HepG2 (cell line): ENCODE measurements around the gene DFFA. TPM values are rescaled to one million over a fixed set of nuclear protein-coding genes. Genes with fewer than 3 reads are reported as not detected.

ENCODE experiments used
- ATF5 ChIP-seq: sonication (generic); formaldehyde crosslinking; IDR thresholded peaks from 2 replicates; pipeline ENCODE4 v1.4.0; 2020; ENCODE audit warnings: mild to moderate bottlenecking, low read depth, missing genetic modification reagents
- ELF3 ChIP-seq: IDR thresholded peaks from 2 replicates; pipeline ENCODE4 v1.6.1; 2016; ENCODE audit warnings: missing genetic modification reagents, missing compliant biosample characterization
- FIP1L1 ChIP-seq: fragments of 200-400 bp; formaldehyde crosslinking; IDR thresholded peaks from 2 replicates; pipeline ENCODE4 v1.6.1; 2018; ENCODE audit warnings: low read depth, mild to moderate bottlenecking, low read length, moderate library complexity, borderline replicate concordance; ENCODE audit not compliant: insufficient read depth
- FOXO1 ChIP-seq: sonication (generic); formaldehyde crosslinking; IDR thresholded peaks from 2 replicates; pipeline ENCODE4 v1.4.0; 2020; ENCODE audit warnings: missing genetic modification reagents
- MAZ ChIP-seq, 2 experiments: sonication (generic) in 1 of 2; formaldehyde crosslinking in 1 of 2; IDR thresholded peaks; 2 replicates each; pipeline versions ENCODE4 v1.5.0 to v1.6.1; 2012 to 2020; ENCODE audit warnings: low read depth in 2 of 2, mild to moderate bottlenecking in 2 of 2, borderline replicate concordance in 1 of 2, improper control_type of control experiment in 1 of 2, low read length in 1 of 2, missing genetic modification reagents in 1 of 2, moderate library complexity in 1 of 2
- MEIS1 ChIP-seq: sonication (generic); formaldehyde crosslinking; IDR thresholded peaks from 2 replicates; pipeline ENCODE4 v1.9.0; 2021; ENCODE audit warnings: mild to moderate bottlenecking, missing genetic modification reagents, moderate library complexity, borderline replicate concordance
- MXD3 ChIP-seq: IDR thresholded peaks from 2 replicates; pipeline ENCODE4 v1.6.1; 2016; ENCODE audit warnings: mild to moderate bottlenecking, missing biosample characterization, missing genetic modification reagents
- NR1H2 ChIP-seq: sonication (generic); formaldehyde crosslinking; IDR thresholded peaks from 2 replicates; pipeline ENCODE4 v1.8.1; 2022; ENCODE audit warnings: low read depth, missing genetic modification reagents, borderline replicate concordance
- PAXIP1 ChIP-seq: sonication (generic); formaldehyde crosslinking; conservative IDR thresholded peaks from 2 replicates; pipeline ENCODE4 v1.4.0; 2020; ENCODE audit warnings: mild to moderate bottlenecking, missing genetic modification reagents, moderate library complexity
- SMC3 ChIP-seq: IDR thresholded peaks from 2 replicates; pipeline ENCODE4 v1.6.1; 2011; ENCODE audit warnings: low read length, improper control_type of control experiment
- TBX2 ChIP-seq: sonication (generic); formaldehyde crosslinking; IDR thresholded peaks from 2 replicates; pipeline ENCODE4 v1.5.0; 2020; ENCODE audit warnings: missing genetic modification reagents, mild to moderate bottlenecking, borderline replicate concordance
- ZHX2 ChIP-seq, 2 experiments: sonication (generic) in 1 of 2; formaldehyde crosslinking in 1 of 2; IDR thresholded peaks; 2 replicates each; pipeline versions ENCODE4 v1.6.1 to v1.9.0; 2014 to 2022; ENCODE audit warnings: antibody characterized with exemption in 1 of 2, borderline replicate concordance in 1 of 2, inconsistent platforms in 1 of 2, low read depth in 1 of 2, missing genetic modification reagents in 1 of 2
- ZMAT5 ChIP-seq: sonication (generic); formaldehyde crosslinking; IDR thresholded peaks from 2 replicates; pipeline ENCODE4 v1.5.0; 2020; ENCODE audit warnings: mild to moderate bottlenecking, low read depth, missing genetic modification reagents, borderline replicate concordance
- ZNF550 ChIP-seq: sonication (generic); formaldehyde crosslinking; IDR thresholded peaks from 2 replicates; pipeline ENCODE4 v1.4.0; 2020; ENCODE audit warnings: mild to moderate bottlenecking, missing genetic modification reagents, borderline replicate concordance
- polyA plus RNA-seq, 8 experiments: library from polyadenylated mRNA; depleted of rRNA in 3 of 8; stranded (reverse) in 7 of 8; unstranded in 1 of 8; fragments of >200 nt; fragmentation: Illumina TruSeq in 4 of 8; extraction: Trizol in 4 of 8; gene quantifications; 2 replicates each; pipeline versions ENCODE4 v1.2.1 to v1.2.3, GENCODE V29; 2011 to 2016; ENCODE audit warnings: low read depth in 4 of 8, missing spikeins in 1 of 8, mixed read lengths in 1 of 8; ENCODE audit not compliant: insufficient read depth in 1 of 8
- total RNA-seq, 5 experiments: library from RNA; depleted of rRNA; stranded (reverse); fragments of >200 nt; fragmentation: Illumina TruSeq; extraction: Trizol; gene quantifications; 2 replicates each; pipeline ENCODE4 v1.2.3, GENCODE V29; 2016; ENCODE audit warnings: low read depth in 1 of 5

The DFFA gene
- total and polyA plus RNA-seq, 2 of the 13 experiments (the other 11 are each of a cell fraction or from before 2014, with no cell fraction given), result 16.5 to 33.9 TPM

GRCh38 chr1:10494754-10495474, 22.6 kb upstream of the DFFA start (continued):
- TF ChIP-seq ZHX2 (IDR thresholded peaks at IDR 0.05; ENCODE audit: low read depth), result no peak
- TF ChIP-seq ZHX2 (CRISPR knock-in tag; IDR thresholded peaks at IDR 0.05; ENCODE audit: borderline replicate concordance), result no peak
- TF ChIP-seq NR1H2, result no peak
- no peak for TF ChIP-seq MXD3
- TF ChIP-seq MAZ (IDR thresholded peaks at IDR 0.05; ENCODE audit: borderline replicate concordance, low read depth, low read length), result no peak
- TF ChIP-seq MAZ (CRISPR knock-in tag; IDR thresholded peaks at IDR 0.05; ENCODE audit: low read depth), result 0 out of 2 replicates have a peak, but pooled peaks have one; percentile 38
- TF ChIP-seq ZNF550, result no peak
- 0 out of 2 replicates have a peak, but pooled peaks have one; percentile 30 for TF ChIP-seq TBX2 (CRISPR knock-in tag)
- TF ChIP-seq ZMAT5 (CRISPR knock-in tag), result no peak
- 0 out of 2 replicates have a peak, but pooled peaks have one; percentile 24 for TF ChIP-seq ELF3
- no peak for TF ChIP-seq MEIS1 (CRISPR knock-in tag)
- no peak for TF ChIP-seq FIP1L1
- TF ChIP-seq ATF5 (CRISPR knock-in tag), result no peak
- TF ChIP-seq SMC3, result peak; percentile 63; the same call in 1 of the 2 replicates
- 0 out of 2 replicates have a peak, but pooled peaks have one; percentile 24 for TF ChIP-seq PAXIP1 (CRISPR knock-in tag)
- TF ChIP-seq FOXO1 (CRISPR knock-in tag), result no peak
